PC-9 (cell line): ENCODE measurements around the gene CDC42EP3.

ENCODE experiments used
- EZH2 ChIP-seq: fragments of 200-600 bp; sonication (generic); IDR thresholded peaks from 2 replicates; pipeline ENCODE4 v1.8.0; 2017; ENCODE audit warnings: antibody characterized with exemption, low read depth
- TF ChIP-seq, protein P1 (sequence below): fragments of 200-600 bp; sonication (generic); conservative IDR thresholded peaks from 2 replicates; pipeline ENCODE4 v1.6.1; 2017; ENCODE audit warnings: mixed run types, antibody characterized with exemption, mild to moderate bottlenecking, moderate library complexity

DNA sequence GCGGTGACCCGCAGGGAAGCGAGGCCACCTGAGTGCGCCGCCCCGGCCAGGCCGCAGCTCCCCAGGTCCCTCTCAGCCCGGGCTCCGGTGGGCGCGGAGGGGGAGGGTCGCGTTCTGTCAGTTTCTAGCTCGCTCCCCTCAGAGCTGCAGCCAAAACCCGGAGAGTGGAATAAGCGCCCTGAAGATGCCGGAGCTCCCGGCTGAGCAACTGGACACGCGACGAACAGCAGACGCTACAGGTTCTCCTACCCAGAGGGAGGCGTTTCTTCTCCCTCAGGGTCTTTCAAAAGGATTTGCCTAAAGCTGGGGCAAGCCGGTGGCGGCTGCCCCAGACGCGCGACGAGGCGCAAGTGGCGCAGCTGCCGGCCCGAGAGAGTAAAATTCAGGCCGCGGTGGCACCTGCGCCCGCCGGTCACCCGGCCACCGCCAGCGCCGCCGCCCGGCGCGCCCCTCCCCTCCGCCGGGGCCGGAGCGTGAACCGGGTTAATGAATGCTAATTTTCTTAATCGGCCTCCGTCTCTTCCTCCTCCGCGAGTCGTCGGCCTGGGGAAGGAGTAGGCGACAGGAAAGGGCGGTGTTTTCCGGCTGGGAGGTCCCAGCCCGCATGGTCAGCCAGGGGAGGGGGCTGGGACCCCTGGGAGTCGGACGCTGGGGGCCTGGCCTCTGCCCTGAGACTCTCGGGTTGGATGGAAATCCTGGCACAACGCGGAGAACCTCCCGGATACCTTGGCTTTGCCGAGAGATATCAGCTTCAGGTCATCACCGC, 845 bp upstream of the CDC42EP3 start:
- TF ChIP-seq, protein P1, sequence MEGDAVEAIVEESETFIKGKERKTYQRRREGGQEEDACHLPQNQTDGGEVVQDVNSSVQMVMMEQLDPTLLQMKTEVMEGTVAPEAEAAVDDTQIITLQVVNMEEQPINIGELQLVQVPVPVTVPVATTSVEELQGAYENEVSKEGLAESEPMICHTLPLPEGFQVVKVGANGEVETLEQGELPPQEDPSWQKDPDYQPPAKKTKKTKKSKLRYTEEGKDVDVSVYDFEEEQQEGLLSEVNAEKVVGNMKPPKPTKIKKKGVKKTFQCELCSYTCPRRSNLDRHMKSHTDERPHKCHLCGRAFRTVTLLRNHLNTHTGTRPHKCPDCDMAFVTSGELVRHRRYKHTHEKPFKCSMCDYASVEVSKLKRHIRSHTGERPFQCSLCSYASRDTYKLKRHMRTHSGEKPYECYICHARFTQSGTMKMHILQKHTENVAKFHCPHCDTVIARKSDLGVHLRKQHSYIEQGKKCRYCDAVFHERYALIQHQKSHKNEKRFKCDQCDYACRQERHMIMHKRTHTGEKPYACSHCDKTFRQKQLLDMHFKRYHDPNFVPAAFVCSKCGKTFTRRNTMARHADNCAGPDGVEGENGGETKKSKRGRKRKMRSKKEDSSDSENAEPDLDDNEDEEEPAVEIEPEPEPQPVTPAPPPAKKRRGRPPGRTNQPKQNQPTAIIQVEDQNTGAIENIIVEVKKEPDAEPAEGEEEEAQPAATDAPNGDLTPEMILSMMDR: no peak
- TF ChIP-seq EZH2: no peak
